ENCODE results near the gene HOXA7. TPM values are rescaled to one million over a fixed set of nuclear protein-coding genes. Genes with fewer than 3 reads are reported as not detected.

The HOXA7 gene
- total and polyA plus RNA-seq, 10 of the 15 experiments (the other 5 are each of a cell fraction or from before 2014, with no cell fraction given) = not detected

DNA sequence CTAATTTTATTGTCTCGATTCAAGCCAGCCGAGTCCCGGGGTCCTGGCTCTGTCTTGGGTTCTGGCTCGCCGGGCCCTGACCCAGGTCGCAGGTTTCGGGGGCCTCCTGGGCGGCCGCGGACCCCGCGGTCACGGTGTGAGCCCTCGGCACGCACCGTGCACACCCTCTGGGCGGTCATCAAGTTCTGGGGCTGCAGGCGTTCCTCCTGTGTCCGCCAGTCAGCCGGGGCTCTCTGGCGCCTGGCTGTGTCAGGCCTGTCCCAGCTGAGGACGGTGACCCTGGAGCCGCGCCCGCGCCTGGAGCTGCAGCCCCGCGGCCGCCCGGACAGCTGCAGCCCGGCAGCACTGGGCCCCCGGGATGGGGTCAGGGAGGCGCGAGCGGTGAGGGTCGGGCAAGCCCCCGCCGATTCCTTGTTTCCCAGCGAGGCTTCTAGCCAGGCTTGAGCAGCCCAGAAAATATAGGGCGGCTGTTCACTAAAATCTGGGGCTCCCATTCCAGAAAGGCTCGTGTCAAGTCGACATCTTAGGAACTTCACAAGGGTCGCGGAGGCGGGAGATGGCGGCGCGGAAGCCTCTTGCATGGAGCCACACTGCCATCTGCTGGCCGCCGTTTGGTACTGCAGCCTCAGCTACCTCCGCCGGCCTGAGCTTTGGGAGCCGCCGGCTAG, 4.2 kb upstream of the HOXA7 start (continued):
- TF ChIP-seq SMAD1 (IDR thresholded peaks at IDR 0.05; ENCODE audit: low read depth, partially characterized antibody) (no peak), SREBF2 (IDR thresholded peaks at IDR 0.05; ENCODE audit: low read length) (no peak), SPI1 (IDR thresholded peaks at IDR 0.05; ENCODE audit: borderline replicate concordance, insufficient read depth, low read depth, low read length) (no peak)

DNA sequence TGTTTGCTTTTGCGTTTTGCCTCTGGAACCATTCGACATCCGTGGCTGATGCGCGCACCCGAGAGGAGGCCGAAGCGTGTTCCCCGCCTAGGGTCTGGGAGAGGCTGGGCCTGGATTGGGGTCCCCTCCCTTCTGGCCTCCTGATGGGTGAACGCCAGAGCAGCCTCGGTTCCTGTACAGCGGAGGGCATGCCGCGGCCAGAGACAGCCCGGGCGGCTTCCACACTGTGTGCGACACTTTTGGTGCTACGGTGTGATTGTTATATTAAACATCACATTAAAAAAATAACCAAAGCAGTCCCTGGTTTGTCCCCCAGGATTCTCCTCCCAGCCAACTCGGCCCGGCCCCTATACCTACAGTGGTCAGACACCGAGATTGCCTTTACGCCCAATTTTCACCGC, 3.7 kb upstream of the HOXA7 start:
- H3K27ac ChIP-seq (ENCODE audit: control insufficient read depth, insufficient read depth) = no peak overlapping the region
- no peak for DNase-seq (ENCODE audit: low read depth, low spot score)
- 3% methylated on average over 22 of the region's 23 CpGs for WGBS (ENCODE audit: insufficient coverage, insufficient replicate concordance, low lambda C conversion rate, missing lambda C conversion rate)
- in situ Hi-C loops (cut with MboI) (loop anchor here (25.0 kb wide), 1 partner anchor 1073 kb away; no protein-coding TSS in a partner anchor), intact Hi-C loops (cut with micrococcal nuclease; ENCODE audit: unreplicated experiment) (loop anchor here (2.0 to 5.0 kb wide), 4 partner anchors 303 to 1268 kb away; no protein-coding TSS in a partner anchor)
- H4K20me1 ChIP-seq (ENCODE audit: control insufficient read depth, insufficient read depth) = no peaks in the 10 kb centered on the region
- POLR2A ChIA-PET = interaction anchor here (0.7 kb wide), 1 partner anchor 293 kb away, joined by 3 read pairs; no protein-coding TSS in a partner anchor
- H3K9ac ChIP-seq (ENCODE audit: control insufficient read depth, insufficient read depth, low read length) = peak overlapping the region; percentile 30; the same call in 1 of the 2 replicates
- no TSS peak for BruUV-seq (replicated peaks)
- H3K4me2 ChIP-seq (ENCODE audit: control insufficient read depth, insufficient read depth) = peak overlapping the region; percentile 90
- RAD21 ChIA-PET (ENCODE audit: unreplicated experiment) = interaction anchor here (1.1 to 3.8 kb wide), 11 partner anchors 64 to 1267 kb away, joined by 4 to 46 read pairs (median 5); partner anchors contain the start of gene HOXA1
- no peaks in the 10 kb centered on the region for H3K4me1 ChIP-seq (ENCODE audit: control insufficient read depth, insufficient read depth, low read length)
- no peak for TF ChIP-seq PKNOX1 (IDR thresholded peaks at IDR 0.05)
- no peak for TF ChIP-seq SMAD5 (IDR thresholded peaks at IDR 0.05; ENCODE audit: low read depth)
- TF ChIP-seq, protein P1, sequence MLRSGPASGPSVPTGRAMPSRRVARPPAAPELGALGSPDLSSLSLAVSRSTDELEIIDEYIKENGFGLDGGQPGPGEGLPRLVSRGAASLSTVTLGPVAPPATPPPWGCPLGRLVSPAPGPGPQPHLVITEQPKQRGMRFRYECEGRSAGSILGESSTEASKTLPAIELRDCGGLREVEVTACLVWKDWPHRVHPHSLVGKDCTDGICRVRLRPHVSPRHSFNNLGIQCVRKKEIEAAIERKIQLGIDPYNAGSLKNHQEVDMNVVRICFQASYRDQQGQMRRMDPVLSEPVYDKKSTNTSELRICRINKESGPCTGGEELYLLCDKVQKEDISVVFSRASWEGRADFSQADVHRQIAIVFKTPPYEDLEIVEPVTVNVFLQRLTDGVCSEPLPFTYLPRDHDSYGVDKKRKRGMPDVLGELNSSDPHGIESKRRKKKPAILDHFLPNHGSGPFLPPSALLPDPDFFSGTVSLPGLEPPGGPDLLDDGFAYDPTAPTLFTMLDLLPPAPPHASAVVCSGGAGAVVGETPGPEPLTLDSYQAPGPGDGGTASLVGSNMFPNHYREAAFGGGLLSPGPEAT (IDR thresholded peaks at IDR 0.05; ENCODE audit: low read depth) = no peak
- TF ChIP-seq LARP7 (IDR thresholded peaks at IDR 0.05) = no peak
- no peak for TF ChIP-seq RFX5 (IDR thresholded peaks at IDR 0.05; ENCODE audit: low read depth, low read length)
- no peaks in the 10 kb centered on the region for H3K79me2 ChIP-seq (ENCODE audit: control insufficient read depth, insufficient read depth, low read length)
- H3K4me3 ChIP-seq = peak overlapping the region; percentile 72
- CTCF ChIA-PET = interaction anchor here (0.8 to 4.6 kb wide), 23 partner anchors 10 to 1267 kb away, joined by 3 to 100 read pairs (median 7); partner anchors contain the start of gene HOXA3
- peak overlapping the region; percentile 91 for H2AFZ ChIP-seq (ENCODE audit: control insufficient read depth, low read depth, low read length)
- peaks cover 21 to 40% of the 10 kb centered on the region in 2 experiments for H3K27me3 ChIP-seq (replicated peaks in 1 of 2; ENCODE audit: control insufficient read depth in 2 of 2, insufficient read depth in 2 of 2, low read length in 1 of 2)
- H3K36me3 ChIP-seq (ENCODE audit: control insufficient read depth in 2 of 2, insufficient read depth in 2 of 2, low read length in 1 of 2) = no peaks in the 10 kb centered on the region
- SMC1A ChIA-PET (ENCODE audit: uncharacterized antibody, unreplicated experiment) = interaction anchor here (1.0 to 2.2 kb wide), 8 partner anchors 10 to 1077 kb away, joined by 3 to 15 read pairs (median 6); no protein-coding TSS in a partner anchor
- H3K9me3 ChIP-seq (replicated peaks; ENCODE audit: control insufficient read depth, insufficient read depth, low read length) = peaks cover under 1% of the 10 kb centered on the region; the same call in 1 of the 3 replicates
- peak; percentile 49 for ATAC-seq
- no peak for FAIRE-seq
